ENCODE data around the gene SEPTIN14. TPM values are rescaled to one million over a fixed set of nuclear protein-coding genes. Genes with fewer than 3 reads are reported as not detected.
"Not testable (repeated sequence)": the region's sequence is repeated elsewhere in the genome, so short reads cannot be mapped to it uniquely, and the experiment has no call there.

The SEPTIN14 gene
- total and polyA plus RNA-seq, 2 experiments from 2014 or later, result not detected

DNA sequence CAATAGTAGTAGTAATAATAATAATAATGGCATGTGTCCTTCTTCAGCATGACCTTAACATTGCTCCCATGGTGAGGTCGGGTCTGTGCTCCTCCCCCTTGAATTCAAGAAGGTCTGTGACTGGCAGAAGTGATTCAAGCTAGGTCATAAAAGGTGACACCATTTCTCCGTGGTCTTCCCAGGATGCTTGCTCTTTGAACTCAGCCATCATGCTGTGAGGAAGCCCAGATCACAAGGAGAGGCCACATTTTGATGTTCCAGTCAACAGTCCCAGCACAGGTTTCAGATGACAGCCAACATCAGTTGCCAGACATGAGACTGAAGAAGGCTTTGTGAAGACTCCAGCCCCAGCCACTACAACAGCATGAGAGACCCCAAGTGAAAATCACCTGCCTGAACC lies 83.9 kb downstream of the SEPTIN14 start:
- Histone ChIP-seq H3K4me1 (ENCODE audit: low read depth) (no peaks in the 10 kb centered on the region), H3K4me3 (no peak overlapping the region), H3K36me3 (no peaks in the 10 kb centered on the region), H3K9me3 (ENCODE audit: low read depth) (no peaks in the 10 kb centered on the region), H3K27me3 (no peaks in the 10 kb centered on the region), H3K27ac (no peak overlapping the region)
- TF ChIP-seq, protein P1, sequence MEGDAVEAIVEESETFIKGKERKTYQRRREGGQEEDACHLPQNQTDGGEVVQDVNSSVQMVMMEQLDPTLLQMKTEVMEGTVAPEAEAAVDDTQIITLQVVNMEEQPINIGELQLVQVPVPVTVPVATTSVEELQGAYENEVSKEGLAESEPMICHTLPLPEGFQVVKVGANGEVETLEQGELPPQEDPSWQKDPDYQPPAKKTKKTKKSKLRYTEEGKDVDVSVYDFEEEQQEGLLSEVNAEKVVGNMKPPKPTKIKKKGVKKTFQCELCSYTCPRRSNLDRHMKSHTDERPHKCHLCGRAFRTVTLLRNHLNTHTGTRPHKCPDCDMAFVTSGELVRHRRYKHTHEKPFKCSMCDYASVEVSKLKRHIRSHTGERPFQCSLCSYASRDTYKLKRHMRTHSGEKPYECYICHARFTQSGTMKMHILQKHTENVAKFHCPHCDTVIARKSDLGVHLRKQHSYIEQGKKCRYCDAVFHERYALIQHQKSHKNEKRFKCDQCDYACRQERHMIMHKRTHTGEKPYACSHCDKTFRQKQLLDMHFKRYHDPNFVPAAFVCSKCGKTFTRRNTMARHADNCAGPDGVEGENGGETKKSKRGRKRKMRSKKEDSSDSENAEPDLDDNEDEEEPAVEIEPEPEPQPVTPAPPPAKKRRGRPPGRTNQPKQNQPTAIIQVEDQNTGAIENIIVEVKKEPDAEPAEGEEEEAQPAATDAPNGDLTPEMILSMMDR (IDR thresholded peaks at IDR 0.05; ENCODE audit: low read depth, low read length), result no peak
- no peak for DNase-seq (ENCODE audit: low read depth in 1 of 2, low spot score in 1 of 2)

DNA sequence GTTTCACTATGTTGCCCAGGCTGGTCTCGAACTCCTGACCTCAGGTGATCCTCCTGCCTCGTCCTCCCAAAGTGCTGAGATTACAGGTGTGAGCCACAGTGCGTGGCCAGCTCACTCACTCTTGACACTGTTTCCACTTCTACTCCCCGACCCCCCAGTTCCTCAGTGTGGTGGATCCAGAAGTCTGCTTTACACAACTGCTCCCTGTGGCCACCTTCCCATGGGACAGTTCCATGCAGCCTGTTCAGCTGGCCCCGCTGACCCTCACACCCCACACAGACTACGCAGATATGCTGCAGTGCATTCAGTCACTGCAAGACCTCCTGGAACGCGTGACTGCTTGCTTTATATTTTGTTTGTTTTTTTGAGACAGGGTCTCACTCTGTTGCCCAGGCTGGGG lies 86.4 kb downstream of the SEPTIN14 start:
- TF ChIP-seq, protein P1 (IDR thresholded peaks at IDR 0.05; ENCODE audit: low read depth, low read length), result no peak
- no peaks in the 10 kb centered on the region for H3K4me1 ChIP-seq (ENCODE audit: low read depth)
- H3K9me3 ChIP-seq (ENCODE audit: low read depth), result no peaks in the 10 kb centered on the region
- no peaks in the 10 kb centered on the region for H3K36me3 ChIP-seq
- H3K27me3 ChIP-seq, result no peaks in the 10 kb centered on the region
- H3K27ac ChIP-seq, result no peak overlapping the region
- DNase-seq (ENCODE audit: low read depth in 1 of 2, low spot score in 1 of 2), result no peak
- no peak overlapping the region for H3K4me3 ChIP-seq

GRCh38 chr7:55775051-55775420 lies 87.5 kb downstream of the SEPTIN14 start:
- no peak for DNase-seq (ENCODE audit: low read depth in 1 of 2, low spot score in 1 of 2)
- H3K4me3 ChIP-seq, result no peak overlapping the region
- TF ChIP-seq, protein P1 (IDR thresholded peaks at IDR 0.05; ENCODE audit: low read depth, low read length), result no peak
- H3K27me3 ChIP-seq, result no peaks in the 10 kb centered on the region
- no peak overlapping the region for H3K27ac ChIP-seq
- H3K36me3 ChIP-seq, result no peaks in the 10 kb centered on the region
- no peaks in the 10 kb centered on the region for H3K4me1 ChIP-seq (ENCODE audit: low read depth)
- H3K9me3 ChIP-seq (ENCODE audit: low read depth), result no peaks in the 10 kb centered on the region

GRCh38 chr7:55774327-55775050 lies 88.1 kb downstream of the SEPTIN14 start:
- no peaks in the 10 kb centered on the region for H3K36me3 ChIP-seq
- no peak overlapping the region for H3K4me3 ChIP-seq
- no peaks in the 10 kb centered on the region for H3K27me3 ChIP-seq
- no peak overlapping the region for H3K27ac ChIP-seq
- H3K4me1 ChIP-seq (ENCODE audit: low read depth), result no peaks in the 10 kb centered on the region
- no peak for DNase-seq (ENCODE audit: low read depth in 1 of 2, low spot score in 1 of 2)
- TF ChIP-seq, protein P1 (IDR thresholded peaks at IDR 0.05; ENCODE audit: low read depth, low read length), result no peak
- no peaks in the 10 kb centered on the region for H3K9me3 ChIP-seq (ENCODE audit: low read depth)

- H3K4me3 ChIP-seq, result no peak overlapping the region
- H3K36me3 ChIP-seq, result no peaks in the 10 kb centered on the region
- H3K4me1 ChIP-seq (ENCODE audit: low read depth), result no peaks in the 10 kb centered on the region
- DNase-seq (ENCODE audit: low read depth in 1 of 2, low spot score in 1 of 2), result no peak
- TF ChIP-seq, protein P1 (IDR thresholded peaks at IDR 0.05; ENCODE audit: low read depth, low read length), result no peak
- H3K9me3 ChIP-seq (ENCODE audit: low read depth), result no peaks in the 10 kb centered on the region
- H3K27me3 ChIP-seq, result no peaks in the 10 kb centered on the region
- no peak overlapping the region for H3K27ac ChIP-seq
Measured at GRCh38 chr7:55770778-55771177, 91.8 kb downstream of the SEPTIN14 start.

- H3K4me3 ChIP-seq; DNase-seq (ENCODE audit: low read depth in 1 of 2, low spot score in 1 of 2); H3K36me3 ChIP-seq; H3K27me3 ChIP-seq; H3K27ac ChIP-seq; H3K9me3 ChIP-seq (ENCODE audit: low read depth); H3K4me1 ChIP-seq (ENCODE audit: low read depth): not testable (repeated sequence)
Measured at GRCh38 chr7:55753274-55753862, 109.2 kb downstream of the SEPTIN14 start.

DNA sequence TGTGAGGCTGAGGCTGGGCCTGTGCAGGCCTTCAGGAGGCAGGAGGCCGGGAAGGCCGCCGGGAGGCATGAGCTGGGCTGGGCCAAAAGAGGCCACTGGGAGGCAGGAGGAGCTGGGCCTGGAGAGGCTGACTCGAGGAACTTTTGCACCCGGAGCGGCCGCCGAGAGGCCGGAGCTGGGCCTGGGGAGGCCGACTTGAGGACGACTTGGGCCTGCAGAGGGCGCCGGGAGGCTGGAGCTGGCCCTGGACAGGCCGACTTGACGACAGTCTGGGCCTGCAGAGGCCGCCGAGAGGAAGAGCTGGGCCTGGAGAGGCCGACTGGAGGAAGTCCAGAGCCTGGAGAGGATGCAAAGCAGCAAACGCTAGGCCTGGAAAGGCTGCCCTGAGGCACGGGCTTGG lies 117.8 kb downstream of the SEPTIN14 start:
- H3K9me3 ChIP-seq (ENCODE audit: low read depth); H3K36me3 ChIP-seq; H3K27me3 ChIP-seq; H3K4me1 ChIP-seq (ENCODE audit: low read depth); H3K27ac ChIP-seq; H3K4me3 ChIP-seq; DNase-seq (ENCODE audit: low read depth in 1 of 2, low spot score in 1 of 2): not testable (repeated sequence)

Data from cardiac muscle cell (in vitro differentiated cells and primary cell).